Trophoblast cell (in vitro differentiated cells and primary cell): ENCODE results near the gene CLEC18A.
"Not testable (repeated sequence)": the region's sequence is repeated elsewhere in the genome, so short reads cannot be mapped to it uniquely, and the experiment has no call there.

ENCODE experiments used
- DNase-seq, 2 donors: peaks; one replicate each; pipeline ENCODE4 v3.0.0-alpha.2; 2016
- H2AFZ ChIP-seq: 2 replicates; pipeline ENCODE4 v1.6.1; 2013; ENCODE audit warnings: low read length, moderate library complexity, mild to moderate bottlenecking; ENCODE audit not compliant: insufficient read depth, poor library complexity
- H2AK5ac ChIP-seq: 2 replicates; pipeline ENCODE4 v1.6.1; 2013; ENCODE audit warnings: mild to moderate bottlenecking, low read length
- H2BK120ac ChIP-seq: 2 replicates; pipeline ENCODE4 v1.6.1; 2013; ENCODE audit warnings: low read length, mild to moderate bottlenecking, moderate library complexity; ENCODE audit not compliant: insufficient read depth, poor library complexity
- H2BK12ac ChIP-seq: 2 replicates; pipeline ENCODE4 v1.6.1; 2013; ENCODE audit warnings: mild to moderate bottlenecking, low read length, moderate library complexity
- H2BK5ac ChIP-seq: 2 replicates; pipeline ENCODE4 v1.6.1; 2013; ENCODE audit warnings: low read length, low read depth, moderate library complexity, mild to moderate bottlenecking; ENCODE audit not compliant: poor library complexity
- H3K14ac ChIP-seq: 2 replicates; pipeline ENCODE4 v1.6.1; 2013; ENCODE audit warnings: mild to moderate bottlenecking, low read length
- H3K18ac ChIP-seq: 2 replicates; pipeline ENCODE4 v1.6.1; 2013; ENCODE audit warnings: mild to moderate bottlenecking, low read length
- H3K23ac ChIP-seq: 2 replicates; pipeline ENCODE4 v1.6.1; 2013; ENCODE audit warnings: low read length
- H3K27ac ChIP-seq: 2 replicates; pipeline ENCODE4 v1.5.1; 2013; ENCODE audit warnings: low read depth, mild to moderate bottlenecking, inconsistent platforms, low read length, moderate library complexity
- H3K27me3 ChIP-seq: 2 replicates; pipeline ENCODE4 v1.6.1; 2013; ENCODE audit warnings: inconsistent platforms, mild to moderate bottlenecking, low read length, moderate library complexity; ENCODE audit not compliant: insufficient read depth
- H3K36me3 ChIP-seq, 2 experiments: 1 replicate in 1 of 2; 2 replicates in 1 of 2; pipeline ENCODE4 v1.6.1; 2013; ENCODE audit warnings: low read length in 2 of 2, mild to moderate bottlenecking in 2 of 2, moderate library complexity in 1 of 2; ENCODE audit not compliant: insufficient read depth in 2 of 2, control insufficient read depth in 1 of 2
- H3K4ac ChIP-seq: 2 replicates; pipeline ENCODE4 v1.6.1; 2013; ENCODE audit warnings: low read depth, mild to moderate bottlenecking, low read length, moderate library complexity
- H3K4me1 ChIP-seq, 2 experiments: 1 replicate in 1 of 2; 2 replicates in 1 of 2; pipeline ENCODE4 v1.6.1; 2013; ENCODE audit warnings: low read length in 2 of 2, mild to moderate bottlenecking in 2 of 2, moderate library complexity in 1 of 2; ENCODE audit not compliant: insufficient read depth in 2 of 2, control insufficient read depth in 1 of 2
- H3K4me2 ChIP-seq: 2 replicates; pipeline ENCODE4 v1.6.1; 2013; ENCODE audit warnings: inconsistent platforms, mild to moderate bottlenecking, low read length, moderate library complexity
- H3K4me3 ChIP-seq: 2 replicates; pipeline ENCODE4 v1.5.1; 2013; ENCODE audit warnings: mild to moderate bottlenecking, low read depth, low read length, inconsistent platforms
- H3K79me1 ChIP-seq: one replicate; pipeline ENCODE4 v1.6.1; 2013; ENCODE audit warnings: low read length
- H3K79me2 ChIP-seq: 2 replicates; pipeline ENCODE4 v1.6.1; 2013; ENCODE audit warnings: low read length, mild to moderate bottlenecking; ENCODE audit not compliant: control insufficient read depth, insufficient read depth, poor library complexity
- H3K9ac ChIP-seq: 2 replicates; pipeline ENCODE4 v1.6.1; 2013; ENCODE audit warnings: mild to moderate bottlenecking, low read length
- H3K9me3 ChIP-seq: 2 replicates; pipeline ENCODE4 v1.6.1; 2013; ENCODE audit warnings: low read depth, mild to moderate bottlenecking, control low read depth, inconsistent platforms, low read length; ENCODE audit not compliant: insufficient read depth
- H4K12ac ChIP-seq: 2 replicates; pipeline ENCODE4 v1.6.1; 2013; ENCODE audit warnings: low read depth, mild to moderate bottlenecking, low read length, moderate library complexity
- H4K8ac ChIP-seq: 2 replicates; pipeline ENCODE4 v1.6.1; 2013; ENCODE audit warnings: low read depth, mild to moderate bottlenecking, low read length, moderate library complexity
- H4K91ac ChIP-seq: one replicate; pipeline ENCODE4 v1.6.1; 2013; ENCODE audit warnings: low read depth, mild to moderate bottlenecking, low read length, moderate library complexity
- WGBS: extraction: QIAGEN DNeasy Blood & Tissue Kit; methylation state at CpG from one replicate; pipeline ENCODE4 v1.1.7; 2013; ENCODE audit warnings: missing lambda C conversion rate; ENCODE audit not compliant: insufficient read length, insufficient coverage; ENCODE audit errors: extremely low coverage; 5-methylcytosine and 5-hydroxymethylcytosine counted together

Gene CLEC18A

DNA sequence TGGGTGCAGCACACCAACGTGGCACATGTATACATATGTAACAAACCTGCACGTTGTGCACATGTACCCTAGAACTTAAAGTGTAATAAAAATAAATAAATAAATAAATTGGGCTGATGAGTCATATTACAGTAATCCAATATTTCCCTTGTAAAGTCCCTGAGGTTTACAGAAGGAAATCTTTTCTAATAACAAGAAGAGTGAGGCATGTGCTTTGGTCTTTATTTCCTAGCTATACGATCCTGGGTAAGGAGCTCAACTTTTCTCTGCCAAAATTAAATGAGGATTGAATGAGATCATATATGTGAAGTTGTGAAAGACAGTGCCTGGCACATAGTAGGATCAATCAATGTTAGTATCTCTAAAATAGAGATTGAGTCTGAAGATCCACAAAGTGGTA, 57.5 kb downstream of the CLEC18A start:
- not testable (repeated sequence) for H3K14ac ChIP-seq, H3K9me3 ChIP-seq, H2AFZ ChIP-seq, H3K27ac ChIP-seq, DNase-seq, H4K8ac ChIP-seq, H3K4me3 ChIP-seq, H3K18ac ChIP-seq, H3K79me2 ChIP-seq, H3K4ac ChIP-seq, H3K4me1 ChIP-seq, H3K79me1 ChIP-seq, H4K12ac ChIP-seq, H2BK12ac ChIP-seq, H3K9ac ChIP-seq, H3K27me3 ChIP-seq, H3K23ac ChIP-seq, H2AK5ac ChIP-seq, H3K4me2 ChIP-seq, H2BK5ac ChIP-seq, H4K91ac ChIP-seq, H2BK120ac ChIP-seq
- peaks cover 20 to 24% of the 10 kb centered on the region in 2 experiments for H3K36me3 ChIP-seq
- no CpG with 5 or more reads among the region's 3 CpGs for WGBS

DNA sequence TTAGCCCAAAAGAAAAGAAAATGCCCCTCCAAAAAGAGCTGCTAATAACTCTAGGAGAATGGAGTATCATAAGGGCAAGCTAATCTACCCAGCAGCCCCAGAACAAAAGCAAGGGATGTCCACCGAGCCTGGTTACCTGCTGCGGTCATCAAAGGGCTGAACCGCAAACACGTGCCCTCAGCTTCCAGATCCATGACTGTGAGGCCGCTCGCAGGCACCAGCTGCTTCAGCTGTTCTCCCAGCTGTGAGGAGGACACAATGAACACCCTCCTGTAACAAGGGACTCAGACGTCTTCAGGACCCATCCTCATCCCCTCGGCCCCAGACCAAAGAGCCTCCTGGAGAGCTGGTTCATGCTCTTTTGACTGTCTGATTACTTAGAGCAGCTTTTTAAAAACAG, 59.5 kb downstream of the CLEC18A start:
- no CpG with 5 or more reads among the region's 8 CpGs for WGBS
- H3K79me1 ChIP-seq, H2BK5ac ChIP-seq, DNase-seq, H3K18ac ChIP-seq, H3K23ac ChIP-seq, H2AK5ac ChIP-seq, H4K12ac ChIP-seq, H3K9me3 ChIP-seq, H3K4me3 ChIP-seq, H2AFZ ChIP-seq, H3K27me3 ChIP-seq, H4K91ac ChIP-seq, H3K4me2 ChIP-seq, H3K4ac ChIP-seq, H3K79me2 ChIP-seq, H2BK120ac ChIP-seq, H2BK12ac ChIP-seq, H3K9ac ChIP-seq, H3K27ac ChIP-seq, H4K8ac ChIP-seq, H3K14ac ChIP-seq, H3K4me1 ChIP-seq: not testable (repeated sequence)
- H3K36me3 ChIP-seq: peaks cover 20 to 23% of the 10 kb centered on the region in 2 experiments

DNA sequence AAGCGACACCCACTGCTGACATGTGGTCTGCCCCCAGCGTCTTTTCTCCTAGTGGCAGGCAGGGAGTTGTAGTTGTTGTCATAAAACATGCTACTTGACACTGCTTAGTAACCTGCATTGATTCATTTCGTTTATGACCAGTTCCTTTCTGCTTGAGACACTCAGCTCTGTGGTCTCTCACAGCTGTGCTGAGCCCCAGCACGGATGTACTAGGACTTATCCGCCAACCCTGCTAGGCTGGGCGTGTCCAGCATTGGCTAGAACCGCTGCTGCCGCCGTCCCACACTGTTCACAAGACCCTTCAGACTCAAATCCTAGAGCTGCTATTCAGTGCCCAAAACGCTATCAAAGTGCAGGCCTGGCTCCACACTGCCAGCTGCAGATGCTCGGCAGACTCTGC, 60.0 kb downstream of the CLEC18A start:
- not testable (repeated sequence) for H3K9ac ChIP-seq, H4K91ac ChIP-seq, H3K4ac ChIP-seq, H4K12ac ChIP-seq, H3K23ac ChIP-seq, H3K14ac ChIP-seq, H3K27ac ChIP-seq, H3K27me3 ChIP-seq, H3K18ac ChIP-seq, H4K8ac ChIP-seq, H3K4me1 ChIP-seq, H2AFZ ChIP-seq, H3K4me3 ChIP-seq, DNase-seq, H2BK120ac ChIP-seq, H3K4me2 ChIP-seq, H3K79me1 ChIP-seq, H2BK5ac ChIP-seq, H2AK5ac ChIP-seq, H3K9me3 ChIP-seq, H2BK12ac ChIP-seq, H3K79me2 ChIP-seq
- H3K36me3 ChIP-seq: peaks cover 21 to 27% of the 10 kb centered on the region in 2 experiments
- WGBS: no CpG with 5 or more reads among the region's 11 CpGs

DNA sequence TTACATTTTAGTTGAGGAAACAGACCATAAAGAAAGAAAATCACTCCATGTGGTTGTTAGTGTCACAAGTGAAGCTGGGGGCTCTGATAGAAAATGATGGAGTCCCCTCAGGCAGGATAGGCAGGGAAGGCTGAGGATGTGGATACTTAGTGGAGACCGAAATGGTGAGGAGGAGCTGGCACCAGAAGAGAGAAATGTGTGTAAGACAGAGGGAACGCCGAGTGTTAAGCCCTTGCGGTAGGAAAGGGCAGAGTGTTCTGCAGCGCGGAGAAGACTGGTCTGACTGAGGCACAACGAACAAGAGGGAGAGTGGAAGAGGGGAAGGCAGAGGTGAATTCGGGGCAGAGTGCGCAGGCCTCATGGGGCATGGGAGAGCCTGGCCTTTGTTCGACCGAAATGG, 61.2 kb downstream of the CLEC18A start:
- not testable (repeated sequence) for H3K4me1 ChIP-seq, DNase-seq, H3K23ac ChIP-seq, H3K18ac ChIP-seq, H4K8ac ChIP-seq, H3K14ac ChIP-seq, H3K27me3 ChIP-seq, H2AK5ac ChIP-seq, H3K9me3 ChIP-seq, H3K79me1 ChIP-seq, H2BK12ac ChIP-seq, H3K79me2 ChIP-seq, H2BK5ac ChIP-seq, H3K27ac ChIP-seq, H4K12ac ChIP-seq, H4K91ac ChIP-seq, H3K4me3 ChIP-seq, H2BK120ac ChIP-seq, H2AFZ ChIP-seq, H3K9ac ChIP-seq, H3K4ac ChIP-seq, H3K4me2 ChIP-seq
- peaks cover 25 to 32% of the 10 kb centered on the region in 2 experiments for H3K36me3 ChIP-seq
- no CpG with 5 or more reads among the region's 11 CpGs for WGBS
